HepG2 (cell line): ENCODE results near the gene SPRN. TPM values are rescaled to one million over a fixed set of nuclear protein-coding genes. Genes with fewer than 3 reads are reported as not detected.

Source experiments
- ATAC-seq: fragments of 200-7000 bp; cut with Tn5 transposase; 3 replicates; pipeline ENCODE4 v1.9.1; 2020; ENCODE audit warnings: mild to moderate bottlenecking, moderate library complexity
- BruUV-seq: library from RNA; stranded (reverse); fragments of 400-500 nt; replicated peaks from 2 replicates; lab custom pipeline; 2021; lab: Mats Ljungman, UMichigan
- CTCF ChIA-PET: fragments of 300-600 bp; formaldehyde crosslinking; extraction: SDS; loops from one replicate; lab custom pipeline; 2021; ENCODE audit warnings: low total read pairs, inconsistent platforms, low intra/inter-chr PET ratio; lab: Yijun Ruan, JAX
- POLR2A ChIA-PET: fragments of 350-600 bp; sonication (Branson Sonifier 250); formaldehyde crosslinking; loops from one replicate; lab custom pipeline; 2020; ENCODE audit warnings: antibody characterized with exemption, inconsistent platforms; lab: Yijun Ruan, JAX
- DNase-seq: peaks from one replicate; pipeline ENCODE4 v3.0.0-alpha.2; 2015; ENCODE audit warnings: low spot score
- FAIRE-seq: peaks from 3 replicates; lab custom pipeline; 2011; peaks lifted over from hg19 to GRCh38; lab: Jason Lieb, UNC
- H2AFZ ChIP-seq: one replicate; pipeline ENCODE4 v1.6.1; 2011; ENCODE audit warnings: low read length, inconsistent platforms
- H3K27ac ChIP-seq: fragments of 300-600 bp; 3 replicates; pipeline ENCODE4 v1.8.0; 2011; ENCODE audit warnings: mixed run types, mild to moderate bottlenecking, mixed read lengths, low read length, inconsistent platforms; ENCODE audit not compliant: insufficient read depth; ENCODE audit errors: extremely low read length
- H3K27me3 ChIP-seq, 2 experiments: fragments of 200-600 bp in 1 of 2; 2 replicates in 1 of 2; 3 replicates in 1 of 2; pipeline versions ENCODE4 v1.6.0 to v1.8.0; 2011; ENCODE audit warnings: low read length in 2 of 2, mild to moderate bottlenecking in 2 of 2, moderate library complexity in 2 of 2, inconsistent platforms in 1 of 2; ENCODE audit not compliant: insufficient read depth in 2 of 2, control insufficient read depth in 1 of 2
- H3K36me3 ChIP-seq, 2 experiments: fragments of 200-600 bp in 1 of 2; replicated peaks in 1 of 2; 2 replicates in 1 of 2; 3 replicates in 1 of 2; pipeline versions ENCODE4 v1.5.1 to v1.8.0; 2011; ENCODE audit warnings: low read length in 2 of 2, inconsistent platforms in 1 of 2; ENCODE audit not compliant: insufficient read depth in 2 of 2, control insufficient read depth in 1 of 2
- H3K4me1 ChIP-seq: 2 replicates; pipeline ENCODE4 v1.5.1; 2012; ENCODE audit warnings: low read length, inconsistent platforms; ENCODE audit not compliant: insufficient read depth
- H3K4me2 ChIP-seq: 2 replicates; pipeline ENCODE4 v1.6.0; 2011; ENCODE audit warnings: low read depth, low read length, inconsistent platforms
- H3K4me3 ChIP-seq, 3 experiments: fragments of 200-600 bp in 1 of 3; sonication (generic), shearing (Covaris generic) in 1 of 3; replicated peaks in 1 of 3; 2 replicates each; pipeline ENCODE4 v1.5.1; 2011 to 2016; ENCODE audit warnings: low read length in 3 of 3, inconsistent platforms in 2 of 3, low read depth in 2 of 3, mild to moderate bottlenecking in 2 of 3, control low read depth in 1 of 3, mixed read lengths in 1 of 3; ENCODE audit not compliant: insufficient read depth in 1 of 3
- H3K79me2 ChIP-seq: one replicate; pipeline ENCODE4 v1.6.1; 2011; ENCODE audit warnings: low read length, inconsistent platforms; ENCODE audit not compliant: insufficient read depth
- H3K9ac ChIP-seq: 2 replicates; pipeline ENCODE4 v1.6.0; 2011; ENCODE audit warnings: mild to moderate bottlenecking, low read depth, low read length, inconsistent platforms; ENCODE audit not compliant: insufficient read depth
- H3K9me3 ChIP-seq: 2 replicates; pipeline ENCODE4 v1.5.1; 2012; ENCODE audit warnings: mild to moderate bottlenecking, low read length
- H4K20me1 ChIP-seq: 2 replicates; pipeline ENCODE4 v1.6.0; 2011; ENCODE audit warnings: inconsistent platforms, mild to moderate bottlenecking, low read length, moderate library complexity; ENCODE audit not compliant: insufficient read depth
- MNT ChIP-seq: fragments of 450-650 bp; IDR thresholded peaks from 2 replicates; pipeline ENCODE4 v1.6.1; 2016
- YEATS2 ChIP-seq: sonication (generic); formaldehyde crosslinking; IDR thresholded peaks from 2 replicates; pipeline ENCODE4 v1.4.0; 2020; ENCODE audit warnings: missing genetic modification reagents, borderline replicate concordance
- ZNF263 ChIP-seq: sonication (generic); formaldehyde crosslinking; IDR thresholded peaks from 2 replicates; pipeline ENCODE4 v1.4.0; 2020; ENCODE audit warnings: missing genetic modification reagents
- ZNF775 ChIP-seq: sonication (generic); formaldehyde crosslinking; IDR thresholded peaks from 2 replicates; pipeline ENCODE4 v1.4.0; 2020; ENCODE audit warnings: missing genetic modification reagents, mild to moderate bottlenecking, moderate library complexity, borderline replicate concordance
- ZSCAN22 ChIP-seq: sonication (generic); formaldehyde crosslinking; IDR thresholded peaks from 2 replicates; pipeline ENCODE4 v1.4.0; 2020; ENCODE audit warnings: mild to moderate bottlenecking, missing genetic modification reagents
- WGBS: methylation state at CpG from one replicate; pipeline ENCODE4 v1.1.6; 2017; ENCODE audit warnings: low lambda C conversion rate; 5-methylcytosine and 5-hydroxymethylcytosine counted together
- in situ Hi-C: cut with HindIII; loops from 2 replicates; pipeline ENCODE4 v1.10.0; 2017; ENCODE audit warnings: low pct_unique_long_range_greater_than_20kb; ENCODE audit not compliant: extremely low pct_ligation_motif_present
- intact Hi-C: fragments of 100-400 bp; cut with micrococcal nuclease; formaldehyde crosslinking; loops from one replicate; pipeline ENCODE4 v1.10.0; 2022; ENCODE audit not compliant: unreplicated experiment
- polyA plus RNA-seq, 8 experiments: library from polyadenylated mRNA; depleted of rRNA in 3 of 8; stranded (reverse) in 7 of 8; unstranded in 1 of 8; fragments of >200 nt; fragmentation: Illumina TruSeq in 4 of 8; extraction: Trizol in 4 of 8; gene quantifications; 2 replicates each; pipeline versions ENCODE4 v1.2.1 to v1.2.3, GENCODE V29; 2011 to 2016; ENCODE audit warnings: low read depth in 4 of 8, missing spikeins in 1 of 8, mixed read lengths in 1 of 8; ENCODE audit not compliant: insufficient read depth in 1 of 8
- total RNA-seq, 5 experiments: library from RNA; depleted of rRNA; stranded (reverse); fragments of >200 nt; fragmentation: Illumina TruSeq; extraction: Trizol; gene quantifications; 2 replicates each; pipeline ENCODE4 v1.2.3, GENCODE V29; 2016; ENCODE audit warnings: low read depth in 1 of 5
- TF ChIP-seq, protein P1 (sequence below): sonication (generic); formaldehyde crosslinking; IDR thresholded peaks from 2 replicates; pipeline ENCODE4 v1.4.0; 2020; ENCODE audit warnings: missing genetic modification reagents
- TF ChIP-seq, protein P2 (sequence below): sonication (generic); formaldehyde crosslinking; IDR thresholded peaks from 2 replicates; pipeline ENCODE4 v1.4.0; 2020; ENCODE audit warnings: missing genetic modification reagents; ENCODE audit errors: not compliant biosample characterization
- TF ChIP-seq, protein P3 (sequence below), 2 experiments: sonication (generic) in 1 of 2; formaldehyde crosslinking in 1 of 2; IDR thresholded peaks; 2 replicates each; pipeline versions ENCODE4 v1.5.1 to v1.6.1; 2011 to 2020; ENCODE audit warnings: borderline replicate concordance in 1 of 2, low read depth in 1 of 2, low read length in 1 of 2, mild to moderate bottlenecking in 1 of 2, missing genetic modification reagents in 1 of 2, moderate library complexity in 1 of 2

SPRN gene
- total and polyA plus RNA-seq, 2 of the 13 experiments (the other 11 are each of a cell fraction or from before 2014, with no cell fraction given) = not detected

DNA sequence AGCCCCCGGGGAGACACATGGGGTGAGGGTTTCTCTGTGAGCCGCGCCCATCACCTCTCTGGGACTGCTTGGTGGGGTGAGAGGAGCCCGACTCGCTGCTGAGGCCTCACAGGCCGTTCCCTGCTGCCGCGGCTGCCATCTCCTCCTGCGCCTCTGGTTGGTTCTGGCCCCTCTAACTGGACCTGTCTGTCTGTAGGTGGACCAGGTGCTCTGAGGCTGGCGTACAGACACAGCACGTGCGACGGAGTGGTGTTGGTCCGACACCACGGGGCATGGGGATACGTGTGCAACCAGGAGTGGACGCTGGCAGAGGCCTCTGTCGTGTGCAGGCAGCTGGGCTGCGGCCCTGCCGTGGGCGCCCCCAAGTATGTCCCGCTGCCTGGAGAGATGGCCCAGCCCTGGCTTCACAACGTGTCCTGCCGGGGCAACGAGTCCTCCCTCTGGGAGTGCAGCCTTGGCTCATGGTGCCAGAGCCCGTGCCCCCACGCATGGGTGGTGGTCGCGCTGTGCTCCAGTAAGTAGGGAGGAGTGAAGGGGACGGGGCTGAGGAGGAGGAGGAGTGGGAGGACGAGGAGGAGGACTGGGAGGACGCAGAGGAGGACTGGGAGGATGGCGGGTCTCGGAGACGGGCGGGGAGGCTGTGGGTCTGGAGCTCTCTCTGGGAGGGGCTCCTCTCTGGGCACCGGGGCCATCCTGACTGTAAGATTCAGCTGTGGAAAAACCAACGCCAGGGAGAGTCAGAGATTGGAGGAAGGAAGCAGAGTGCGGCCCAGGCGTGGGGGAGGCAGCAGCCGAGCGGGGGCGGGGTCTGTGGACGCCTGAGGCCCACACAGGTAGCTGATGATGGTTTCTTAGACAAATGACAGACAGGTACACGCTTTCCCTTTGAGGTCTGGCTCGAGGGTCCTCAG is 31.9 kb upstream of the SPRN start:
- H2AFZ ChIP-seq = no peak overlapping the region
- no peak for DNase-seq
- no peaks in the 10 kb centered on the region for H3K79me2 ChIP-seq
- POLR2A ChIA-PET = no interaction called here
- no peaks in the 10 kb centered on the region for H3K4me1 ChIP-seq
- no peak overlapping the region for H3K9ac ChIP-seq
- FAIRE-seq = no peak
- H3K4me2 ChIP-seq = no peak overlapping the region
- 59% methylated on average over 31 of the region's 46 CpGs for WGBS
- intact Hi-C loops (no loop called here), in situ Hi-C loops (no loop called here)
- no peaks in the 10 kb centered on the region for H4K20me1 ChIP-seq
- TF ChIP-seq, protein P1, sequence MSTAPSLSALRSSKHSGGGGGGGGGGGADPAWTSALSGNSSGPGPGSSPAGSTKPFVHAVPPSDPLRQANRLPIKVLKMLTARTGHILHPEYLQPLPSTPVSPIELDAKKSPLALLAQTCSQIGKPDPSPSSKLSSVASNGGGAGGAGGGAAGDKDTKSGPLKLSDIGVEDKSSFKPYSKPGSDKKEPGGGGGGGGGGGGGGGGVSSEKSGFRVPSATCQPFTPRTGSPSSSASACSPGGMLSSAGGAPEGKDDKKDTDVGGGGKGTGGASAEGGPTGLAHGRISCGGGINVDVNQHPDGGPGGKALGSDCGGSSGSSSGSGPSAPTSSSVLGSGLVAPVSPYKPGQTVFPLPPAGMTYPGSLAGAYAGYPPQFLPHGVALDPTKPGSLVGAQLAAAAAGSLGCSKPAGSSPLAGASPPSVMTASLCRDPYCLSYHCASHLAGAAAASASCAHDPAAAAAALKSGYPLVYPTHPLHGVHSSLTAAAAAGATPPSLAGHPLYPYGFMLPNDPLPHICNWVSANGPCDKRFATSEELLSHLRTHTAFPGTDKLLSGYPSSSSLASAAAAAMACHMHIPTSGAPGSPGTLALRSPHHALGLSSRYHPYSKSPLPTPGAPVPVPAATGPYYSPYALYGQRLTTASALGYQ (CRISPR knock-in tag) = no peak
- 0 out of 2 replicates have a peak, but pooled peaks have one; percentile 18 for TF ChIP-seq MNT
- TF ChIP-seq, protein P2, sequence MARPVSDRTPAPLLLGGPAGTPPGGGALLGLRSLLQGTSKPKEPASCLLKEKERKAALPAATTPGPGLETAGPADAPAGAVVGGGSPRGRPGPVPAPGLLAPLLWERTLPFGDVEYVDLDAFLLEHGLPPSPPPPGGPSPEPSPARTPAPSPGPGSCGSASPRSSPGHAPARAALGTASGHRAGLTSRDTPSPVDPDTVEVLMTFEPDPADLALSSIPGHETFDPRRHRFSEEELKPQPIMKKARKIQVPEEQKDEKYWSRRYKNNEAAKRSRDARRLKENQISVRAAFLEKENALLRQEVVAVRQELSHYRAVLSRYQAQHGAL = no peak
- TF ChIP-seq, protein P3, sequence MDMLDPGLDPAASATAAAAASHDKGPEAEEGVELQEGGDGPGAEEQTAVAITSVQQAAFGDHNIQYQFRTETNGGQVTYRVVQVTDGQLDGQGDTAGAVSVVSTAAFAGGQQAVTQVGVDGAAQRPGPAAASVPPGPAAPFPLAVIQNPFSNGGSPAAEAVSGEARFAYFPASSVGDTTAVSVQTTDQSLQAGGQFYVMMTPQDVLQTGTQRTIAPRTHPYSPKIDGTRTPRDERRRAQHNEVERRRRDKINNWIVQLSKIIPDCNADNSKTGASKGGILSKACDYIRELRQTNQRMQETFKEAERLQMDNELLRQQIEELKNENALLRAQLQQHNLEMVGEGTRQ (IDR thresholded peaks at IDR 0.05; ENCODE audit: low read depth, low read length) = no peak
- TF ChIP-seq, protein P3 (CRISPR knock-in tag; IDR thresholded peaks at IDR 0.05; ENCODE audit: borderline replicate concordance) = no peak
- TF ChIP-seq ZNF263 (CRISPR knock-in tag) = peak; percentile 43
- TF ChIP-seq YEATS2 (CRISPR knock-in tag) = no peak
- no peak for TF ChIP-seq ZSCAN22 (CRISPR knock-in tag)
- TF ChIP-seq ZNF775 (CRISPR knock-in tag) = no peak
- ATAC-seq = no peak
- CTCF ChIA-PET = no interaction called here
- H3K36me3 ChIP-seq = no peaks in the 10 kb centered on the region
- no TSS peak for BruUV-seq
- H3K9me3 ChIP-seq = no peaks in the 10 kb centered on the region
- no peak overlapping the region for H3K27ac ChIP-seq
- no peaks in the 10 kb centered on the region for H3K27me3 ChIP-seq
- no peak overlapping the region for H3K4me3 ChIP-seq
